ENCODE data around the gene EN1.

- TF ChIP-seq CTCF (IDR thresholded peaks at IDR 0.05) (no peak), POLR2A (IDR thresholded peaks at IDR 0.05) (no peak)
Measured at GRCh38 chr2:118800736-118801135, 46.7 kb downstream of the EN1 start.
